HL-60 (cell line): ENCODE measurements around the gene MAEA.

Source experiments
- POLR2AphosphoS5 ChIP-seq: IDR thresholded peaks from 2 replicates; pipeline ENCODE4 v1.6.1; 2012; ENCODE audit warnings: low read depth
- SPI1 ChIP-seq: IDR thresholded peaks from 2 replicates; pipeline ENCODE4 v1.6.1; 2012; ENCODE audit warnings: low read depth, mild to moderate bottlenecking, borderline replicate concordance
- TF ChIP-seq, protein P1 (sequence below): IDR thresholded peaks from one replicate; pipeline ENCODE4 v1.5.1; 2011; ENCODE audit warnings: low read length, control low read depth, inconsistent platforms; ENCODE audit not compliant: insufficient read depth
- TF ChIP-seq, protein P2 (sequence below): IDR thresholded peaks from 2 replicates; pipeline ENCODE4 v1.6.1; 2012; ENCODE audit warnings: low read depth; ENCODE audit not compliant: insufficient replicate concordance

- TF ChIP-seq, protein P1, sequence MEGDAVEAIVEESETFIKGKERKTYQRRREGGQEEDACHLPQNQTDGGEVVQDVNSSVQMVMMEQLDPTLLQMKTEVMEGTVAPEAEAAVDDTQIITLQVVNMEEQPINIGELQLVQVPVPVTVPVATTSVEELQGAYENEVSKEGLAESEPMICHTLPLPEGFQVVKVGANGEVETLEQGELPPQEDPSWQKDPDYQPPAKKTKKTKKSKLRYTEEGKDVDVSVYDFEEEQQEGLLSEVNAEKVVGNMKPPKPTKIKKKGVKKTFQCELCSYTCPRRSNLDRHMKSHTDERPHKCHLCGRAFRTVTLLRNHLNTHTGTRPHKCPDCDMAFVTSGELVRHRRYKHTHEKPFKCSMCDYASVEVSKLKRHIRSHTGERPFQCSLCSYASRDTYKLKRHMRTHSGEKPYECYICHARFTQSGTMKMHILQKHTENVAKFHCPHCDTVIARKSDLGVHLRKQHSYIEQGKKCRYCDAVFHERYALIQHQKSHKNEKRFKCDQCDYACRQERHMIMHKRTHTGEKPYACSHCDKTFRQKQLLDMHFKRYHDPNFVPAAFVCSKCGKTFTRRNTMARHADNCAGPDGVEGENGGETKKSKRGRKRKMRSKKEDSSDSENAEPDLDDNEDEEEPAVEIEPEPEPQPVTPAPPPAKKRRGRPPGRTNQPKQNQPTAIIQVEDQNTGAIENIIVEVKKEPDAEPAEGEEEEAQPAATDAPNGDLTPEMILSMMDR = no peak
- TF ChIP-seq, protein P2, sequence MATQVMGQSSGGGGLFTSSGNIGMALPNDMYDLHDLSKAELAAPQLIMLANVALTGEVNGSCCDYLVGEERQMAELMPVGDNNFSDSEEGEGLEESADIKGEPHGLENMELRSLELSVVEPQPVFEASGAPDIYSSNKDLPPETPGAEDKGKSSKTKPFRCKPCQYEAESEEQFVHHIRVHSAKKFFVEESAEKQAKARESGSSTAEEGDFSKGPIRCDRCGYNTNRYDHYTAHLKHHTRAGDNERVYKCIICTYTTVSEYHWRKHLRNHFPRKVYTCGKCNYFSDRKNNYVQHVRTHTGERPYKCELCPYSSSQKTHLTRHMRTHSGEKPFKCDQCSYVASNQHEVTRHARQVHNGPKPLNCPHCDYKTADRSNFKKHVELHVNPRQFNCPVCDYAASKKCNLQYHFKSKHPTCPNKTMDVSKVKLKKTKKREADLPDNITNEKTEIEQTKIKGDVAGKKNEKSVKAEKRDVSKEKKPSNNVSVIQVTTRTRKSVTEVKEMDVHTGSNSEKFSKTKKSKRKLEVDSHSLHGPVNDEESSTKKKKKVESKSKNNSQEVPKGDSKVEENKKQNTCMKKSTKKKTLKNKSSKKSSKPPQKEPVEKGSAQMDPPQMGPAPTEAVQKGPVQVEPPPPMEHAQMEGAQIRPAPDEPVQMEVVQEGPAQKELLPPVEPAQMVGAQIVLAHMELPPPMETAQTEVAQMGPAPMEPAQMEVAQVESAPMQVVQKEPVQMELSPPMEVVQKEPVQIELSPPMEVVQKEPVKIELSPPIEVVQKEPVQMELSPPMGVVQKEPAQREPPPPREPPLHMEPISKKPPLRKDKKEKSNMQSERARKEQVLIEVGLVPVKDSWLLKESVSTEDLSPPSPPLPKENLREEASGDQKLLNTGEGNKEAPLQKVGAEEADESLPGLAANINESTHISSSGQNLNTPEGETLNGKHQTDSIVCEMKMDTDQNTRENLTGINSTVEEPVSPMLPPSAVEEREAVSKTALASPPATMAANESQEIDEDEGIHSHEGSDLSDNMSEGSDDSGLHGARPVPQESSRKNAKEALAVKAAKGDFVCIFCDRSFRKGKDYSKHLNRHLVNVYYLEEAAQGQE = no peak
- no peak for TF ChIP-seq POLR2AphosphoS5
- TF ChIP-seq SPI1 = no peak
Measured at GRCh38 chr4:1299301-1299860, 9.7 kb downstream of the MAEA start.
